ENCODE results near the gene CYP19A1.
"Not testable (repeated sequence)": the region's sequence is repeated elsewhere in the genome, so short reads cannot be mapped to it uniquely, and the experiment has no call there.

Gene CYP19A1

DNA sequence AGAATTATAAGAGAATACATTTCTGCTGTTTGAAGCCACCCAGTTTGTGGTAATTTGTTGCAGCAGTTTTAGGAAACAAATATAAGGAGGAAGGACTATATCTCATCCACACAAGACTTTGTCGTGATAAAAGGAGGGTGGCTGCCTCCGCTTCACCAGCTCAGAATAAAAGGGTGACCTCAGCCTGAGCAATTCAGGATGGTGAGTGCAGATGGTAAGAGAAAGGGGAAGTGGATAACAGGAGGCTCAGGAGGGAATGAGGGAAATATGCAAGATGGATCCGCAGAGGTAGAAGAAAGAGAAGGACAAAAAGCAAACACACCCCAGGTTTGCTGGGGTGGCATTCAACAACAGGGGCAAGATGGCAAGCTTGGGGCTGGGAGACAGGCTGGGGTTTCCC, 135.6 kb downstream of the CYP19A1 start:
- no peak for DNase-seq

DNA sequence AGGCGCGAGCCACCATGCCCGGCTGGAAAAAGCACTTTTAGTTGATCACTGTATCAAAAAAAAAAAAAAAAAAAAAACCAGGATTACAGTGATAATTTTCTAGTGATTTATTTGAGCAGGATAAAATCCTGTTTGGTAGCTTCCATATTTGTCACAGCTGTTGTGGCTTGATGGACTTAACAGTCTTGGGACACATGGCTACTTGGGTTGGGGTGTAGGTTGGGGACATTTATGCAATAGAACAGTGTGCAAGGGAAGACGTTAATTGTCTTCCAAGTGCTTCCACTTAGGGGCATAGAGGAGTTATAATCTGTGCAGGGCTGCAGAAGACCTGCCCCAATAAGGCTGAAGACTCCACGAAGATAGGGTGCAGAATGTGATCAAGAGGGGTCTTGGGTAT, 136.8 kb downstream of the CYP19A1 start:
- DNase-seq = no peak

- DNase-seq = no peak
Observed at GRCh38 chr15:51200792-51201191, 137.6 kb downstream of the CYP19A1 start.

GRCh38 chr15:51199541-51199940, 138.9 kb downstream of the CYP19A1 start:
- no peak for DNase-seq

DNA sequence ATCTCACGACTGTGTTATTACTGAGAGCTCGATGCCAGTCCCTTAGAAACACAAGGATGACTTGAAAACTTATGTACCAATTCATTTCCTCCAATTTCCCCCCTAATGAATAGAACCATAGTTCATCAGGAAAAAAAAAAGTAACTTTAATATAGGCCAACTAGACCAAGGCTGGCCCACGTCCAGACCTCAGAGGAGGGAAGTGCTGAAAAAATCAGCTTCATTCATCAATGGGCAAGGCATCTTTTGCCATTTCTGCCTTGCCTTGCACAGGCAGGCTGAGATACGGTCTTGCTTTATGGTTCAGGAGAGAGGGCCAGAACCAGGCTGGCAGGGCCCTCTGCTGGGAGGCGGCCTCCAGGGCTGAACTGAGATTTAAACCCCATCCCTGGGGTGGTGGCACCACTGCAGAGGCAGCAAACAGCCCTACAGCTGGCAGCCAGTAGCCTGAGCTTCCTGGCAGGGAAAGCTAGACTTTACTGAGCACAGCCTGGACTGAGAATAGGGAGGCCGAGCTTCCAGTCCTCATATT, 139.6 kb downstream of the CYP19A1 start:
- no peak for DNase-seq

DNA sequence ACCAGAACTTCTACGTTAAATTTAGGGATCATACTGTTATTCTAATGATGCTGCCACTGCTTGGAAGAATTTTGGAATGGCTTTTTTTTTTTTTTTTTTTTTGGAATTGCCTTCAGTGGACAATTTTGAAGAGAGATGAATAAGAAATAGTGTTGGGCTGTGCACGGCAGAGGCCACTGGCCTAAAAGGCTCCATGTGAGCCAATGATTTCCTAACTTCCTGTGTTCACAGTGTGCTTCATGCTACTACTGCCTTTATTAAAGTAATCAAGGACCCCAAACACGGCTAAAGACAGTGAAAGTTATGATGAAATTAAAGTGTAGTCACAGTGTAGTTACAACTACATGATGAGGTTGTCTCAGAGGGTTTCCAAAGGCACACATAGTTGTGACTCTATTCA, 142.9 kb downstream of the CYP19A1 start:
- no peak for DNase-seq

GRCh38 chr15:51193979-51194378, 144.4 kb downstream of the CYP19A1 start:
- DNase-seq = no peak

DNA sequence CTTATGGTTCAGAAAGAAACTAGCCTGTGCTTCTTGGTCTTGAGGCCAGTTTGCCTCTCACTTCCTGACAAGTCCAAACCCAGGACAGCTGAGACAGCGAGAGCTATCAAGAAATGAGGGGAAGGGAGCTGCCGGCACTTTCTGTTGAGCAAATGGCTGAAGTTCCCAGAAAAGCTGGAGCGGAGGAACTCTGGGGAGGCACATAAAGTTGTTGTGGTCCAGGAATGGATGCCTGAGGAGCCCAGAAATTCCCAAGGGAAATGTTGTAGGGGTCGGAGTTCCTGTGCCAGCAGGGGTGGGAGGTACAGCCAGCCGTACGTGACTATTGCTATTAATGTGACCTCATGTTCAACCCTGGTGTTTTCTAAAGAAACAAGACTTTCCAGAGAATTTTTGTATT, 144.9 kb downstream of the CYP19A1 start:
- DNase-seq = no peak

- DNase-seq = peak; percentile 30
Observed at GRCh38 chr15:51192521-51193280, 145.7 kb downstream of the CYP19A1 start.

DNA sequence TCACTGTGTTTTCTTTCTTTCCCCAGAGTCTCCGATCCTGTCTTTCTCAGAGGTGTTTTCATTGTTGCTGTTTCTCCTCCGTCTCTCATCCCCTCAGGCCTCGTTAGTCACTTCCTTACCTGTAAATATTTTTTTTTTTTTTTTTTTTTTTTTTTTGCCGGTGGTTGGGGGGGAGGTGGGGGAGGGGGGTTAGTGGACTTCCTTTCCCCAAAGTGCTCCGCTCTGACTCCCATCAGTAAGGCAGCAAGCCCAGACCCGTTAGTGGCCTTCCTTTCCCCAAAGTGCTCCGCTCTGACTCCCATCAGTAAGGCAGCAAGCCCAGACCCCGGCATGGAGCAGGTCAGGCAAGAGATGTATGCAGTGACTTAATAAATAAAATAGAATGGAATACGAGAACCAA, 146.6 kb downstream of the CYP19A1 start:
- no peak for DNase-seq

- DNase-seq = no peak
Observed at GRCh38 chr15:51191072-51191670, 147.2 kb downstream of the CYP19A1 start.

- no peak for DNase-seq
Observed at GRCh38 chr15:51190424-51191068, 147.8 kb downstream of the CYP19A1 start.

DNA sequence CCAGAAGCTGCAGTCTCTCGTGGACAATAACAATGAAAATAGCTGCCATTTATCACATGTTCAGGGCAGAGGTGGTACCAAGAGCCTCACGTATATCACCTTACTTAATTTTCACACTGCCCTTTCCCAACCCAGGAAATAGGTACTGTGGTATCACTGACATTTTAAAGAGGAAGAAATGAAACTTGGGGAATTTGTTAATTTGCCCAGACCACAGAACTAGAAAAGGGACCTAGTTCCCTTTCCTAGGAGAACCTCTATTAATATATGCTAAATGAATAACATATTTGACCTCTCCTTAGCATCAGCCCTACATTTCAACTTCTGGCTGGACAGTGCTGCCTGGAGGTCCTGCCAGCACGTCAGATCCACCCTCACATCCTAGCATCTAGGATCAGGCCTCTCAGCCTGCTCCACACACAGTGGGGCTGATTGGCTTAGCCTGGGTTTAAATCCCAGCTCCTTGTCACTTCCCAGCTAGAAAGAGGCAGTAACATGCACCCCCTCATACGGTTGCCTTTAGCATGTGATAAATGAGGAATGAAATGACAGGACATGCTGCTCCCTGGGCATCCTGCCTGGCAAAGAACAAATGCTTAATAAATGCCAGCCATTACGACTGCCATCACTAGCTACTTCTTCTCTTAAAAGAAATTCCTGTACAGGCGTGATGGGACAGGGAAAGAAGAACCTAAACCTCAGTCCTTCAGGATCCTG, 148.6 kb downstream of the CYP19A1 start:
- DNase-seq = no peak

GRCh38 chr15:51188791-51189190, 149.6 kb downstream of the CYP19A1 start:
- not testable (repeated sequence) for DNase-seq

- no peak for DNase-seq
Observed at GRCh38 chr15:51186891-51187290, 151.5 kb downstream of the CYP19A1 start.

GRCh38 chr15:51186181-51186705, 152.2 kb downstream of the CYP19A1 start:
- DNase-seq = no peak

GRCh38 chr15:51185213-51186159, 152.9 kb downstream of the CYP19A1 start:
- no peak for DNase-seq

- DNase-seq = no peak
Observed at GRCh38 chr15:51184627-51185026, 153.8 kb downstream of the CYP19A1 start.

GRCh38 chr15:51183076-51183475, 155.3 kb downstream of the CYP19A1 start:
- DNase-seq = no peak

DNA sequence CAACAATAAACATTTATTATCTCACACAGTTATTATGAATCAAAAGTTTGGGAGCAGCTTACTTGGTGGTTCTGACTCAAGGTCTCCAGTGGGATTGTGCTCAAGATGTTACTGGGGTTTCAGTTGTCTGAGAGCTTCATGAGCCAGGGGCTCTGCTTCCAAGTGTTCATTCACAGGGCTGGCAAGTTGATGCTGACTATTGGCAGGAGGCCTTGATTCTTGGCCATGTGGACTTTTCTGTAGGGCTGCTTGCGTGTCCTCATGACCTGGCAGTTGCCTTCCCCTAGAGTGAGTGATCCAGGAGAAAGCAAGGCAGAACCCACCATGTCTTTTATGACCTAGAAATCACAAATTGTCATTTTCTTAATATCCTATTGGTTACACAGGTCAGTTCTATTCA, 156.5 kb downstream of the CYP19A1 start:
- no peak for DNase-seq

DNA sequence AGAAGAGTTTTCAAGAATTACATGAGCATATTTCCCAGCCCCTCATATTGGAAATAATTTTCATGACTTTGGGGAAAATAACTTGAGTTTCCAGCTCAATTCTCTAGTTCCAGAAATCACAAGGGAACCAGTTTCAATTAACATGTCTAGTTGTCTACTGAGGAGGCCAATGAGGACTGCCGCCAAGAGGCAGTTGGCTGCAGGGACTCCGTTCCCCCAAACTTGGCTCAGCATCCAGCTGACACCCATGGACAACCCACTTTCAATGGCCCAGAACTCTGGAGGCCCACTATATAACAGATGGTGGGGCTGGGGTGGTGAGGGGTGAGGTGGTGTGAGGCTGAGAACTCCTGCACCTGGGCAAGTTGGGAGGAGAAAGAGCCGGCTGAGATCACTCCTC, 157.2 kb downstream of the CYP19A1 start:
- DNase-seq = no peak

- no peak for DNase-seq
Observed at GRCh38 chr15:51180534-51180933, 157.9 kb downstream of the CYP19A1 start.
